GM23248 (cell line): ENCODE measurements around the gene NOTCH2. TPM values are rescaled to one million over a fixed set of nuclear protein-coding genes. Genes with fewer than 3 reads are reported as not detected.

Experiments used
- DNase-seq: peaks from one replicate; pipeline ENCODE4 v3.0.0-alpha.2; 2015
- H2AFZ ChIP-seq: fragments of 200-600 bp; sonication (generic); 2 replicates; pipeline ENCODE4 v1.6.1; 2016; ENCODE audit warnings: antibody characterized with exemption
- H3F3A ChIP-seq: fragments of 200-600 bp; sonication (generic); 2 replicates; pipeline ENCODE4 v1.6.1; 2016; ENCODE audit warnings: mild to moderate bottlenecking, antibody characterized with exemption, mixed run types; ENCODE audit not compliant: insufficient read depth
- H3K27ac ChIP-seq: fragments of 200-600 bp; sonication (generic); 2 replicates; pipeline ENCODE4 v1.5.1; 2016; ENCODE audit warnings: mild to moderate bottlenecking
- H3K27me3 ChIP-seq: fragments of 200-600 bp; sonication (generic); replicated peaks from 2 replicates; pipeline ENCODE4 v1.6.1; 2016; ENCODE audit warnings: mild to moderate bottlenecking; ENCODE audit not compliant: insufficient read depth
- H3K36me3 ChIP-seq: fragments of 200-600 bp; sonication (generic); 2 replicates; pipeline ENCODE4 v1.6.1; 2016; ENCODE audit warnings: low read depth, mild to moderate bottlenecking
- H3K4me1 ChIP-seq: fragments of 200-600 bp; sonication (generic); 2 replicates; pipeline ENCODE4 v1.6.1; 2016; ENCODE audit warnings: mild to moderate bottlenecking; ENCODE audit not compliant: insufficient read depth
- H3K4me2 ChIP-seq: fragments of 200-600 bp; sonication (generic); one replicate; pipeline ENCODE4 v1.6.1; 2016; ENCODE audit warnings: mild to moderate bottlenecking; ENCODE audit not compliant: unreplicated experiment
- H3K4me3 ChIP-seq: fragments of 200-600 bp; sonication (generic); 2 replicates; pipeline ENCODE4 v1.5.1; 2016; ENCODE audit warnings: mild to moderate bottlenecking
- H3K79me2 ChIP-seq: fragments of 200-600 bp; sonication (generic); 2 replicates; pipeline ENCODE4 v1.6.1; 2016; ENCODE audit warnings: mild to moderate bottlenecking; ENCODE audit not compliant: insufficient read depth
- H3K9ac ChIP-seq: fragments of 200-600 bp; sonication (generic); 2 replicates; pipeline ENCODE4 v1.6.1; 2016; ENCODE audit warnings: mild to moderate bottlenecking
- H3K9me2 ChIP-seq: fragments of 200-600 bp; sonication (generic); 2 replicates; pipeline ENCODE4 v1.6.1; 2016; ENCODE audit warnings: mixed run types, mild to moderate bottlenecking, moderate library complexity; ENCODE audit not compliant: insufficient read depth
- H3K9me3 ChIP-seq: fragments of 200-600 bp; sonication (generic); one replicate; pipeline ENCODE4 v1.6.1; 2017; ENCODE audit warnings: low read depth
- H4K20me1 ChIP-seq: fragments of 200-600 bp; sonication (generic); 2 replicates; pipeline ENCODE4 v1.6.0; 2016; ENCODE audit not compliant: insufficient read depth
- EZH2 ChIP-seq: fragments of 200-600 bp; sonication (generic); IDR thresholded peaks from 2 replicates; pipeline ENCODE4 v1.6.1; 2018; ENCODE audit warnings: antibody characterized with exemption, mild to moderate bottlenecking; ENCODE audit not compliant: insufficient read depth, poor library complexity, severe bottlenecking
- EZH2phosphoT487 ChIP-seq: fragments of 200-600 bp; sonication (generic); IDR thresholded peaks from 2 replicates; pipeline ENCODE4 v1.6.1; 2018; ENCODE audit warnings: antibody characterized with exemption, moderate library complexity, mild to moderate bottlenecking, low read depth; ENCODE audit not compliant: insufficient read depth
- WGBS, 2 experiments: methylation state at CpG; one replicate each; pipeline ENCODE4 v1.1.6; 2015 to 2017; ENCODE audit warnings: low lambda C conversion rate in 2 of 2, low coverage in 1 of 2; ENCODE audit errors: missing lambda C conversion rate in 2 of 2; 5-methylcytosine and 5-hydroxymethylcytosine counted together
- in situ Hi-C: fragments of 300-500 bp; cut with MboI; formaldehyde crosslinking; loops from 2 replicates; pipeline ENCODE4 v1.15.0; 2020
- polyA plus RNA-seq: library from polyadenylated mRNA; unstranded; fragments of >200 nt; fragmentation: Nextera tagmentation; extraction: Ambion mirVana; gene quantifications from 2 replicates; pipeline ENCODE4 v1.2.1, GENCODE V29; 2016
- total RNA-seq: library from RNA; depleted of rRNA; stranded (reverse); fragments of >200 nt; shearing (Covaris generic); gene quantifications from 2 replicates; pipeline ENCODE4 v1.2.3, GENCODE V29; 2014

Gene NOTCH2
- total and polyA plus RNA-seq, 2 experiments from 2014 or later = 45.2 to 136 TPM

GRCh38 chr1:119873135-119874015, 196.1 kb downstream of the NOTCH2 start:
- H3K4me2 ChIP-seq = peak overlapping the region; percentile 62
- H3K4me1 ChIP-seq = peaks cover 33% of the 10 kb centered on the region
- 37 to 39% methylated on average over 4 of the region's 4 CpGs for WGBS, 2 experiments
- no peaks in the 10 kb centered on the region for H4K20me1 ChIP-seq
- H3K9me2 ChIP-seq = no peaks in the 10 kb centered on the region
- H3K9me3 ChIP-seq = no peaks in the 10 kb centered on the region
- DNase-seq = peak; percentile 86
- H3F3A ChIP-seq = peaks cover 29% of the 10 kb centered on the region
- H3K36me3 ChIP-seq = no peaks in the 10 kb centered on the region
- H2AFZ ChIP-seq = no peak overlapping the region
- H3K27ac ChIP-seq = peak overlapping the region; percentile 21
- peak overlapping the region; percentile 18 for H3K4me3 ChIP-seq
- H3K27me3 ChIP-seq = no peaks in the 10 kb centered on the region
- no peaks in the 10 kb centered on the region for H3K79me2 ChIP-seq
- in situ Hi-C loops = no loop called here
- H3K9ac ChIP-seq = no peak overlapping the region
- TF ChIP-seq EZH2 (no peak), EZH2phosphoT487 (no peak)

- Histone ChIP-seq H3K27ac (no peak overlapping the region), H4K20me1 (no peaks in the 10 kb centered on the region), H2AFZ (no peak overlapping the region), H3K4me3 (no peak overlapping the region), H3K9me2 (no peaks in the 10 kb centered on the region), H3K4me2 (peak overlapping the region; percentile 82), H3K9me3 (no peaks in the 10 kb centered on the region), H3F3A (peaks cover 29% of the 10 kb centered on the region), H3K4me1 (peaks cover 33% of the 10 kb centered on the region), H3K9ac (no peak overlapping the region), H3K36me3 (no peaks in the 10 kb centered on the region), H3K79me2 (no peaks in the 10 kb centered on the region), H3K27me3 (no peaks in the 10 kb centered on the region)
- no peak for TF ChIP-seq EZH2
- TF ChIP-seq EZH2phosphoT487 = no peak
- 65 to 70% methylated on average over 4 of the region's 4 CpGs for WGBS, 2 experiments
- in situ Hi-C loops = no loop called here
- peak; percentile 64 for DNase-seq
Observed at GRCh38 chr1:119871881-119872280, 197.6 kb downstream of the NOTCH2 start.

- WGBS, 2 experiments = 32 to 36% methylated on average over 20 of the region's 20 CpGs
- H3K27me3 ChIP-seq = no peaks in the 10 kb centered on the region
- peak overlapping the region; percentile 69 for H3K9ac ChIP-seq
- H3F3A ChIP-seq = peaks cover 34% of the 10 kb centered on the region
- peak; percentile 83 for DNase-seq
- H3K4me3 ChIP-seq = peak overlapping the region; percentile 61
- H3K36me3 ChIP-seq = no peaks in the 10 kb centered on the region
- H3K79me2 ChIP-seq = no peaks in the 10 kb centered on the region
- no peak for TF ChIP-seq EZH2
- TF ChIP-seq EZH2phosphoT487 = no peak
- H3K4me2 ChIP-seq = peak overlapping the region; percentile 82
- H3K4me1 ChIP-seq = peaks cover 33% of the 10 kb centered on the region
- H4K20me1 ChIP-seq = no peaks in the 10 kb centered on the region
- H3K9me2 ChIP-seq = no peaks in the 10 kb centered on the region
- in situ Hi-C loops = no loop called here
- 0 out of 2 replicates have a peak overlapping the region, but pooled peaks have one; percentile 24 for H3K27ac ChIP-seq
- no peaks in the 10 kb centered on the region for H3K9me3 ChIP-seq
- peak overlapping the region; percentile 96 for H2AFZ ChIP-seq
Observed at GRCh38 chr1:119870917-119871596, 198.4 kb downstream of the NOTCH2 start.

- H4K20me1 ChIP-seq = no peaks in the 10 kb centered on the region
- no peak overlapping the region for H3K27ac ChIP-seq
- H2AFZ ChIP-seq = no peak overlapping the region
- H3K4me3 ChIP-seq = no peak overlapping the region
- in situ Hi-C loops = no loop called here
- H3K4me2 ChIP-seq = no peak overlapping the region
- 76 to 79% methylated on average over 1 of the region's 1 CpG for WGBS, 2 experiments
- no peak overlapping the region for H3K9ac ChIP-seq
- no peak for DNase-seq
- H3K4me1 ChIP-seq = peaks cover 39% of the 10 kb centered on the region
- H3K9me3 ChIP-seq = no peaks in the 10 kb centered on the region
- no peaks in the 10 kb centered on the region for H3K27me3 ChIP-seq
- H3K79me2 ChIP-seq = no peaks in the 10 kb centered on the region
- H3K9me2 ChIP-seq = no peaks in the 10 kb centered on the region
- no peak for TF ChIP-seq EZH2
- TF ChIP-seq EZH2phosphoT487 = no peak
- peaks cover 45% of the 10 kb centered on the region for H3F3A ChIP-seq
- no peaks in the 10 kb centered on the region for H3K36me3 ChIP-seq
Observed at GRCh38 chr1:119869995-119870394, 199.5 kb downstream of the NOTCH2 start.
